ENCODE measurements around the gene SRBD1. TPM values are rescaled to one million over a fixed set of nuclear protein-coding genes. Genes with fewer than 3 reads are reported as not detected.
A peak's percentile ranks its signal among the peaks of the same experiment; 100 is the strongest.

The SRBD1 gene
- total RNA-seq, 3 donors from 2014 or later (not counting 1 experiment from before 2014, with no cell fraction given) = 34.5 to 40.0 (median 38.8) TPM

DNA sequence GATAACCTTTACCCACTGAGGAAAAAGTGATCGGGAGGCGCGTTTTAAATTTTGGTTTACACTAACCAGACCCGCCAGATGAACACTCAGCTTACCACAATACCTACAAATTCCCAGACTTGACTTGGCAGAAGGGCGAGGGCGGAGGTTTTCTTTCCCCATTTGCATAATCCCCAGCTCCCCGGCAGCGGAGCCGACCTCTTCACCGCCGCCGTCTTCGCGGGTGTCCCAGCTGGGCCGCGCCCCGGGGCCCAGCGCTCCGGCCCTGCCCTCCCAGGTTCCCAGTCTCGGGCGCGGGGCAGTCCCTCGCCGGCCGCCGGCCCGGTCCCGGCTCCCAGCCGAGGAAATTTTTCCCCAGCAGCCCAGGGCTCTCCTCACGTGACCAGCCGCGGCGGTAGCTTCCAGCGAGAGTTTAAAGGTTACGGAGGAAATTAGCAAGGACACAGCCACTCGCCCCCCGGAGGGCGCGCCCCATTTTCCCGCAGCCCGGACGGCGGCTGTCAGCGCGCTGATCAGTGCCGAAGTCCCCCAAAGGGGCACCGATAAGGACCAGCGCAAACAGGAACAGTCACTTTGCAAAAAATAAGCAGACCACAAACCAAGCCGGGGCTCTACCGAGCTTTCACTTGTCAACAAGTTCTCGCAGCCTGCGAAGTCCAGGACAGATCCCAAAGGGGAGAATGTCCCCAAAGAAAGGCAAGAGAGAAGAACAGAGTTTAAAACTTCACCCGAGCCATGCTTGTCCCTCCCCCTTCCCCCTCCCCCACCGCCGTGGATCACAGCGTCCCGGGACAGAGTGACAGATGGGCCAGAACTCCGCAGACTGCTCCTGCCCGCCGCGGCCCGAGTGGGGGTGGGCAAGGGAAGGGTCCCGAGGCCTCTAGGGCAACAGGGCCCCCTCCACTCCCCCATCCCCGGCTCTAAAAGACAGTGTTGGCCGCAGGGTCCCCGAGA is 39.1 kb upstream of the SRBD1 start:
- TF ChIP-seq, protein P1, sequence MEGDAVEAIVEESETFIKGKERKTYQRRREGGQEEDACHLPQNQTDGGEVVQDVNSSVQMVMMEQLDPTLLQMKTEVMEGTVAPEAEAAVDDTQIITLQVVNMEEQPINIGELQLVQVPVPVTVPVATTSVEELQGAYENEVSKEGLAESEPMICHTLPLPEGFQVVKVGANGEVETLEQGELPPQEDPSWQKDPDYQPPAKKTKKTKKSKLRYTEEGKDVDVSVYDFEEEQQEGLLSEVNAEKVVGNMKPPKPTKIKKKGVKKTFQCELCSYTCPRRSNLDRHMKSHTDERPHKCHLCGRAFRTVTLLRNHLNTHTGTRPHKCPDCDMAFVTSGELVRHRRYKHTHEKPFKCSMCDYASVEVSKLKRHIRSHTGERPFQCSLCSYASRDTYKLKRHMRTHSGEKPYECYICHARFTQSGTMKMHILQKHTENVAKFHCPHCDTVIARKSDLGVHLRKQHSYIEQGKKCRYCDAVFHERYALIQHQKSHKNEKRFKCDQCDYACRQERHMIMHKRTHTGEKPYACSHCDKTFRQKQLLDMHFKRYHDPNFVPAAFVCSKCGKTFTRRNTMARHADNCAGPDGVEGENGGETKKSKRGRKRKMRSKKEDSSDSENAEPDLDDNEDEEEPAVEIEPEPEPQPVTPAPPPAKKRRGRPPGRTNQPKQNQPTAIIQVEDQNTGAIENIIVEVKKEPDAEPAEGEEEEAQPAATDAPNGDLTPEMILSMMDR (IDR thresholded peaks at IDR 0.05) = no peak
- Mint-ChIP-seq H3K36me3 (no peaks in the 10 kb centered on the region), H3K4me1 (peaks cover 28 to 35% of the 10 kb centered on the region in 2 donors), H3K27me3 (ENCODE audit: low read depth in 2 of 2) (no peaks in the 10 kb centered on the region), H3K27ac (peak overlapping the region; percentile 81 to 95), H3K4me3 (peak overlapping the region; percentile 90), H3K9me3 (no peaks in the 10 kb centered on the region)
- H3K4me1 ChIP-seq (ENCODE audit: control insufficient read depth, insufficient read depth, low read length) = peaks cover 19% of the 10 kb centered on the region
- DNase-seq (peak; percentile 46 to 72), ATAC-seq (peak; percentile 18 to 28 (median 19))
- H3K27me3 ChIP-seq (ENCODE audit: control insufficient read depth, insufficient read depth, low read length) = no peaks in the 10 kb centered on the region
- H3K4me3 ChIP-seq (ENCODE audit: low read length) = peak overlapping the region; percentile 57
- no peaks in the 10 kb centered on the region for H3K9me3 ChIP-seq (ENCODE audit: control insufficient read depth, insufficient read depth, low read length)
- no peaks in the 10 kb centered on the region for H3K36me3 ChIP-seq (ENCODE audit: control insufficient read depth, insufficient read depth, low read length)
- H3K27ac ChIP-seq (ENCODE audit: low read length) = peak overlapping the region; percentile 66
- WGBS (ENCODE audit: insufficient coverage) = under 1% methylated on average over 66 of the region's 66 CpGs
- intact Hi-C loops (cut with micrococcal nuclease) = no loop called here

DNA sequence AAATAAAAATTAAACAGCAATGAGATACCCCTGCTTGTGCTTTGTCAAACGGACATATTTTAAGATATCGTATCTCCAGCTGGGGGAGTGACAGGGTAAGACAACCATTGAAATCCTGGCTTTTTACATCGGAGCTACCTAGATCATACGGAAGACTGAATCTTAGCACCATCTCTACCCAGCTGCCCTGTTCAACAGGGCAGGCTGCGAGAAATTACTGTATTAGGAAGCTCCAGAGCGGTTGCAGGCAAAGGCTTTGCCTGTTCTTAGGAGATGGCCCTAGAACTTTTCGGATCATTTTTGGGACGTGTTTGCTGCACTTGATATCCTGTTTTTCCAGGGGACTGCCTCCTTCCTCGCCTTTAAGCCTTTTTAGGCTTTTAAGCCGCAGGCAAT is 38.4 kb upstream of the SRBD1 start:
- TF ChIP-seq, protein P1 (IDR thresholded peaks at IDR 0.05) = no peak
- intact Hi-C loops (cut with micrococcal nuclease) = no loop called here
- H3K4me1 Mint-ChIP-seq = peaks cover 28 to 35% of the 10 kb centered on the region in 2 donors
- H3K9me3 ChIP-seq (ENCODE audit: control insufficient read depth, insufficient read depth, low read length) = no peaks in the 10 kb centered on the region
- no peak overlapping the region for H3K27ac ChIP-seq (ENCODE audit: low read length)
- H3K36me3 Mint-ChIP-seq = no peaks in the 10 kb centered on the region
- DNase-seq (no peak), ATAC-seq (no peak)
- no peaks in the 10 kb centered on the region for H3K27me3 Mint-ChIP-seq (ENCODE audit: low read depth in 2 of 2)
- peak overlapping the region; percentile 81 to 95 for H3K27ac Mint-ChIP-seq
- peak overlapping the region; percentile 90 for H3K4me3 Mint-ChIP-seq
- 32% methylated on average over 10 of the region's 10 CpGs for WGBS (ENCODE audit: insufficient coverage)
- peak overlapping the region; percentile 57 for H3K4me3 ChIP-seq (ENCODE audit: low read length)
- no peaks in the 10 kb centered on the region for H3K27me3 ChIP-seq (ENCODE audit: control insufficient read depth, insufficient read depth, low read length)
- no peaks in the 10 kb centered on the region for H3K9me3 Mint-ChIP-seq
- no peaks in the 10 kb centered on the region for H3K36me3 ChIP-seq (ENCODE audit: control insufficient read depth, insufficient read depth, low read length)
- H3K4me1 ChIP-seq (ENCODE audit: control insufficient read depth, insufficient read depth, low read length) = peaks cover 19% of the 10 kb centered on the region

DNA sequence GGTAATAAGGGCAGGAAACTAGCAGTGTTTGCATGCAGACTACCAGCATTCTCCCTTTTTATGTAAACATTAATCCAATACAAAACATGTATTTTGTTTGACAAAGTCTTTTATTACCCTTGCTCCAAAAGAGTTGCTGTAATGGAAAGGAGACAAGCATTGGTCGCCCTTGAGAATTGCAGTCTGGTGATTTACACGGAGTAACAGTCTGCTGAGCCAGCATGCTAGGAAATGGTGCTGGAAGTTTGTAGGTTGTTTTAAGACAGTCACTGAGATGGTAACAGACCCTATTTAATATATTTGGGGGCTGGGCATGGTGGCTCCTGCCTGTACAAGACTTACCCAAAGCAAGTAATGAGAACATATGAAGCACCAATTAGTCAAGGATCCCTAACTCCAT is 37.6 kb upstream of the SRBD1 start:
- DNase-seq (no peak), ATAC-seq (no peak)
- Histone ChIP-seq H3K4me1 (ENCODE audit: control insufficient read depth, insufficient read depth, low read length) (peaks cover 24% of the 10 kb centered on the region), H3K4me3 (ENCODE audit: low read length) (no peak overlapping the region), H3K36me3 (ENCODE audit: control insufficient read depth, insufficient read depth, low read length) (no peaks in the 10 kb centered on the region), H3K27ac (ENCODE audit: low read length) (no peak overlapping the region), H3K9me3 (ENCODE audit: control insufficient read depth, insufficient read depth, low read length) (no peaks in the 10 kb centered on the region), H3K27me3 (ENCODE audit: control insufficient read depth, insufficient read depth, low read length) (no peaks in the 10 kb centered on the region)
- Mint-ChIP-seq H3K36me3 (no peaks in the 10 kb centered on the region), H3K4me3 (peak overlapping the region; percentile 37), H3K9me3 (no peaks in the 10 kb centered on the region), H3K27me3 (ENCODE audit: low read depth in 2 of 2) (peaks cover 4 to 8% of the 10 kb centered on the region in 2 donors), H3K4me1 (peaks cover 27 to 35% of the 10 kb centered on the region in 2 donors), H3K27ac (no peak overlapping the region)
- WGBS (ENCODE audit: insufficient coverage) = 100% methylated on average over 2 of the region's 2 CpGs
- TF ChIP-seq, protein P1 (IDR thresholded peaks at IDR 0.05) = no peak
- intact Hi-C loops (cut with micrococcal nuclease) = no loop called here
